ENCODE measurements around the gene PFDN1.

Gene PFDN1

GRCh38 chr5:140305471-140305870 lies 2.6 kb upstream of the PFDN1 start:
- CTCF ChIA-PET, result interaction anchor here (0.8 to 1.5 kb wide), 3 partner anchors 12 to 58 kb away, joined by 3 read pairs; no protein-coding TSS in a partner anchor
- POLR2A ChIA-PET, result no interaction called here
- TF ChIP-seq CTCF (IDR thresholded peaks at IDR 0.05; ENCODE audit: control extremely low read depth, extremely low read depth, low read depth, missing control alignments), result no peak
- DNase-seq (ENCODE audit: extremely low spot score), result no peak

- DNase-seq (ENCODE audit: extremely low spot score), result no peak
- ChIA-PET POLR2A (no interaction called here), CTCF (interaction anchor here (1.5 to 2.6 kb wide), 4 partner anchors 10 to 335 kb away, joined by 3 to 11 read pairs (median 4); no protein-coding TSS in a partner anchor)
- TF ChIP-seq CTCF (IDR thresholded peaks at IDR 0.05; ENCODE audit: control extremely low read depth, extremely low read depth, low read depth, missing control alignments), result no peak
Measured at GRCh38 chr5:140303966-140304365, 1.1 kb upstream of the PFDN1 start.

- TF ChIP-seq CTCF (IDR thresholded peaks at IDR 0.05; ENCODE audit: control extremely low read depth, extremely low read depth, low read depth, missing control alignments), result no peak
- DNase-seq (ENCODE audit: extremely low spot score), result no peak
- ChIA-PET CTCF (no interaction called here), POLR2A (no interaction called here)
Measured at GRCh38 chr5:140301136-140301535, 1.8 kb downstream of the PFDN1 start.

- TF ChIP-seq CTCF (IDR thresholded peaks at IDR 0.05; ENCODE audit: control extremely low read depth, extremely low read depth, low read depth, missing control alignments), result no peak
- CTCF ChIA-PET, result interaction anchor here (1.1 to 1.2 kb wide), 2 partner anchors 8 to 55 kb away, joined by 3 read pairs; no protein-coding TSS in a partner anchor
- POLR2A ChIA-PET, result no interaction called here
- no peak for DNase-seq (ENCODE audit: extremely low spot score)
Measured at GRCh38 chr5:140299056-140299455, 3.8 kb downstream of the PFDN1 start.

- ChIA-PET CTCF (interaction anchor here (0.9 to 1.5 kb wide), 9 partner anchors 17 to 75 kb away, joined by 3 to 4 read pairs (median 3); no protein-coding TSS in a partner anchor), POLR2A (no interaction called here)
- DNase-seq (ENCODE audit: extremely low spot score), result no peak
- no peak for TF ChIP-seq CTCF (IDR thresholded peaks at IDR 0.05; ENCODE audit: control extremely low read depth, extremely low read depth, low read depth, missing control alignments)
Measured at GRCh38 chr5:140298183-140298601, 4.7 kb downstream of the PFDN1 start.

GRCh38 chr5:140297283-140297682 lies 5.6 kb downstream of the PFDN1 start:
- no peak for TF ChIP-seq CTCF (IDR thresholded peaks at IDR 0.05; ENCODE audit: control extremely low read depth, extremely low read depth, low read depth, missing control alignments)
- DNase-seq (ENCODE audit: extremely low spot score), result no peak
- ChIA-PET CTCF (interaction anchor here (0.9 to 1.5 kb wide), 9 partner anchors 16 to 76 kb away, joined by 3 to 4 read pairs (median 3); no protein-coding TSS in a partner anchor), POLR2A (no interaction called here)

Data from GM10248 (cell line).